Measurements from ENCODE around the gene IST1. TPM values are rescaled to one million over a fixed set of nuclear protein-coding genes. Genes with fewer than 3 reads are reported as not detected.
A peak's percentile ranks its signal among the peaks of the same experiment; 100 is the strongest.

The IST1 gene
- total RNA-seq (2014; rRNA removed; shearing (Covaris generic)) = 267 and 292 TPM in 2 replicates

DNA sequence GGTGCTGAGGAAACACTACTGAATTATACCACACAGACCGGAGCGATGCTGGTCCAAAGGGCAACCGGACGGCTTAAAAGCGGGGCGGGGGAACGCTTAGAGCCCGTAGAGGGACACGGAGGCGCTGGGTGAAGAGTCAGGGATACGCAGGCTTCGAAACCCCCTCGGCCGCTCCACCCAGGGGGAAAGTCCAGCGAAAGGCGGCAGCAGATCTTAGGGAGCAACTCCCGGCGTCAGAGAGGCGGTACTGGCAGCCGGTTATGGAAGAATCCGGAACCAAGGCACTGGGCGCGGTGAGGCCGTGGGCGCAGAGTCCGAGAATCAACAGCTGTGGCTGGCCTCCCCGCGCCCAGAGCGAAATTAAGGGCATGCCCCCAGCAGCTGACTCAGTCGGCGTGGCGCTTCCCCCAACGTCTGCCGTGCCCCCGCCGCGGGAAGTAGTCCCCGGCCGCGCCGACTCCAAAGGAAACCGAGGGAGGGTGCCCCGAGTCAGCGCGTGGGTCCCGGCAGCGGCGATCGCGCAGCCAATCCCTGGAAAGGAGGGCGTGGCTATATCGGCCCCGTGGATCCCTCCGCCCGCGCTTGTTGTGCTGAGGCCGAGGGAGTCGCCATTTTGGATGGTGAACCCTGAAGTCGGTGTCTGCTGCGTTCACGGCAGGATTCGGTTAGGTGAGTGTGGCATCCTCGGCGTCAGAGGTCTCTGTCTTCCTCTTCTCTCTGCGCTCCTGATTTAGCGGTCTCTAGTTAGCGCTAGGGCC, at the start of gene IST1:
Gene IST1, plus strand, starts transcription at position 611 of the 758 bp plus-strand sequence. CDS start 20,110 bp downstream, outside the sequence.
- DNase-seq = peak; percentile 98

DNA sequence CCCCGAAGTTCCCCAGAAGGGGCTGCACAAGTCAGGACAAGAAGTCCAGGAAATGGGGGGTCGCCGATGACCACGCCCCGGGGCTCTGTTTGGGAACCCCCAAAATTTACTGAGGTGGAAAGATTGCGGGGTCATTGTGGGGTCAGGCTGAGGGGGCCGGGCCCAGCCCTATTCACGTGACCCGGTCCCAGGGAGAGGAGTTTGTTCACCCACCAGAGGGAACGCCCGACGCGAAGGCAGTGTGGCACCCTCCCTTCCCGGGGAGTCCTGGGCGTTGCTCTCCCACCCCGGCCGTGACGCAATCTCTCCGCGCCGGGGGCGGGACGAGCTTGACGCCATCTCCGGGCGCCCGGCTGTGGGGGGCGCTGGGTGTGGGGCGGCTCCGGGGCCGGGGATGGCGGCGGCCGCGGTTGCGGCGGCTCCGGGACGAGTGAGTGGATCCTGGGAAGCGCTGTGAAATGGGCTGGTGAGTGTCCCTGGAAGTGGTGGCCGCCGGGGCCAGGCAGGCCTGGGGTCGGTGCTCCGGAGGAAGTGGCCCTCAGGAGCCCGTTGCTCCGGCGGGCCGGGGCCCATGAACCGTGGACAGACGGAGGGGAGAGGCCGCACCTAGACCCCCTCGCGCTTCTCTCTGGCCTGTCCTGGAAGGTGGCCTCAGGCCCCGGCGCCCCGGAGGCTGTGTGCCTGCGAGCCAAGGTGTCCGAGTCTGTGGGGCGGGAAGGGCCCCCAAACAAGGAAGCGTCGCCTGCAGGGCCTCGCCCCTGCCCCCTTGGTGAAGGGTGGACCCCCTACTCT, 49.5 kb upstream of the IST1 start, which contains the start of gene ATXN1L:
Gene ATXN1L, plus strand, starts transcription at position 338 of the 792 bp plus-strand sequence. CDS start 3,765 bp downstream, outside the sequence.
- Histone ChIP-seq H3K36me3 (replicated peaks; ENCODE audit: control insufficient read depth, insufficient read depth, low read length) (peaks cover 11% of the 10 kb centered on the region), H3K4me3 (ENCODE audit: insufficient read depth, low read depth, low read length) (peak within 1 kb of the TSS; percentile 95), H3K27me3 (ENCODE audit: control insufficient read depth, insufficient read depth, low read length) (no peaks in the 10 kb centered on the region)
- peak; percentile 99 for DNase-seq

More for the DNA sequence above, at the start of gene IST1:
- peak within 1 kb of the TSS; percentile 100 for H3K4me3 ChIP-seq (ENCODE audit: insufficient read depth, low read depth, low read length)
- H3K27me3 ChIP-seq (ENCODE audit: control insufficient read depth, insufficient read depth, low read length) = no peaks in the 10 kb centered on the region
- H3K36me3 ChIP-seq (replicated peaks; ENCODE audit: control insufficient read depth, insufficient read depth, low read length) = no peaks in the 10 kb centered on the region

DNA sequence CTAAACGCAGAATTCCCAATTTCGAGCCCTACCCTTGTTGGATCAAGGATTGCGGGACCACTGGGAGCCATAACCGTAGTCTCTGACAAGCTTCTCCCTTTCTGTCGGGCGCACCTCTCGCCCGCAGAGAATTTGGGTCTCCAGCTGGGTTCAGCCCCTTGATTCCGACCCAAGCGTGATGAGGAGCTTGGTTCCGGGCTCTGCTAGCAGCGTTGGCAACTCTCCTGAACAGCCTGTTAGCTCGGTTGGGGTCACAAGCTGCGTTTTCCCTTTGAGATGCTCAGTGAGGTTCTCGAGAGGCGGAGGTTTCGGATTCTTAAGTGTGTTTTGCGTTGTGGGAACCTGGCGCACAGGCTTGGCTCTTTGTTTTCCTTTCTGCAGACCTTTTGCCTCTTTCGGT, 48.9 kb upstream of the IST1 start:
- Histone ChIP-seq H3K27me3 (ENCODE audit: control insufficient read depth, insufficient read depth, low read length) (no peaks in the 10 kb centered on the region), H3K4me3 (ENCODE audit: insufficient read depth, low read depth, low read length) (peak overlapping the region; percentile 95), H3K36me3 (replicated peaks; ENCODE audit: control insufficient read depth, insufficient read depth, low read length) (peaks cover 12% of the 10 kb centered on the region)
- DNase-seq = peak; percentile 59

DNA sequence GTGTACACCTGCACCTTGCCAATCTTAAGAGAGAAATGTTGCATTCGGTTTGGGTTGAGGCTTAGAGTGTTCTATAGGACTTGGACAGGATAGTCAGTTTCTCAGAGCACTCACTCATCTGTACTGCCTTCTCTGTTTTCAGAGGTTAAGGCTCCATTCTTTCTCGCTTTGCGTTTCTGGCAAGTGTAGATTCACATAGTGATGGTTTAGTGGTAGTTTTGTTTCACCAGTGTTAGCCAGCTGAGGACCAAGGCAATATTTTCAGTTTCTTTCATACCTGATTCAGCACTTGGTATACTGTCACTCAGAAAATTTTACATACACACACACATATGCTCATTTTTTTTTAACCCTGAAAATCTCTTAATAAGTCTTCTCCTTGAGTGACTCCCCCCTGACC, 48.2 kb upstream of the IST1 start:
- Histone ChIP-seq H3K36me3 (replicated peaks; ENCODE audit: control insufficient read depth, insufficient read depth, low read length) (peaks cover 14% of the 10 kb centered on the region), H3K4me3 (ENCODE audit: insufficient read depth, low read depth, low read length) (peak overlapping the region; percentile 95), H3K27me3 (ENCODE audit: control insufficient read depth, insufficient read depth, low read length) (no peaks in the 10 kb centered on the region)
- DNase-seq = no peak

DNA sequence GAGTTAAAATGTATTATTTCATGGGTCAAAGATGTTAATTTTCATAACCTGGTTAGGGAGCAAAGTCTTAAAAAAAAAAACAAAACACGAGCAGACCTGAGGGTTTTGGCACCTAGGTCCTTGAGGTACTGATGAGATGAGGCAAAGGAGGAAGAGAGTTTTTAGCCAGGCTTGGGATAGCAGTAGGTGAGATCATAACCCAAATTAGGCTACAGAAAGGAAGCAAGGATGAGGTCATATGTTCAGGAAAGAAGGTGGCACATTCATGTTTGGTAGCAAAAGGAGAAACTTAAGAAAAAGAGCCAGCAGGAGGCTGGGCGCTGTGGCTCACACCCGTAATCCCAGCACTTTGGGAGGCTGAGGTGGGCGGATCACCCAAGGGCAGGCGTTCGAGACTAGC, 46.7 kb upstream of the IST1 start:
- Histone ChIP-seq H3K27me3 (ENCODE audit: control insufficient read depth, insufficient read depth, low read length) (no peaks in the 10 kb centered on the region), H3K4me3 (ENCODE audit: insufficient read depth, low read depth, low read length) (no peak overlapping the region), H3K36me3 (replicated peaks; ENCODE audit: control insufficient read depth, insufficient read depth, low read length) (peaks cover 14% of the 10 kb centered on the region)
- no peak for DNase-seq

DNA sequence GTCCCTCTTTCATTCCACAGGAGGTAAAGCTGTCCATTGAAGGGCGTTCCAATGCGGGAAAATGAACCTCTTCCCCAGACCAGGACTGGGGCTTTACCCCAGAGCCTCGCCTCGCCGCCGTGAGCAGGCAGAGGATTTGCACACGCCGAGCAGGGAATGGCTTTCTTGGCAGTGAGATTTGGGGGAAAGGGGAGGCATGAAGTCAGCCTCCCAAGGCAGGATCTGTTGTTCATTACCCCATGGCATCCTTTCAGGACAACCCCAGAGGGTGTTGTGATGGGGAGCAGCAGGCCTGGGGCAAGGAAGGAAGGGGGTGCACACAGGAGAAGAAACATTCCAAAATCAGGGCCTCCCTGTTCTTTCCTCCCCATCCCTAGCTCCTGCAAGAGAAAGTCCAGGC, 43.6 kb upstream of the IST1 start:
- no peak overlapping the region for H3K4me3 ChIP-seq (ENCODE audit: insufficient read depth, low read depth, low read length)
- H3K27me3 ChIP-seq (ENCODE audit: control insufficient read depth, insufficient read depth, low read length) = no peaks in the 10 kb centered on the region
- DNase-seq = no peak
- H3K36me3 ChIP-seq (replicated peaks; ENCODE audit: control insufficient read depth, insufficient read depth, low read length) = peaks cover 14% of the 10 kb centered on the region

DNA sequence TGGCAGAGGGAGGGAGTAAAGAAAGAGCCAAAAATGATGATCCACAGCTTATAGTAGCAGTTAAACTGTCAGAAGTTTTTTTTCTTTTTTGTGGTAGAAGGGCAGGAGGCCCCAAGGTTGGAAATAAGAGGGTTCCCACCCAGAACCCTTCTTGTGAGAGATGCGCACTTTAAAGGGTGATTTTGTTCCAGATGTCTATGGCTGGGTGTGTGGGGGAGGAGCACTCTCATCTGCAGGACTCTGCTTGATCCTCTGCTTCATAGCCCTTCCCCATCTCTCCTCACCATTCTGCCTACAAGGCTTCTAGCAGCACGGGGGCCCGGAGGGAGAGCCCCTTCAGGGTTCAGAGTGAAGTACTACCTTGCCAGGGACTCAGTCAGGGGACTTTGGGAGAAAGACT, 43.2 kb upstream of the IST1 start:
- Histone ChIP-seq H3K36me3 (replicated peaks; ENCODE audit: control insufficient read depth, insufficient read depth, low read length) (peaks cover 14% of the 10 kb centered on the region), H3K27me3 (ENCODE audit: control insufficient read depth, insufficient read depth, low read length) (no peaks in the 10 kb centered on the region), H3K4me3 (ENCODE audit: insufficient read depth, low read depth, low read length) (no peak overlapping the region)
- DNase-seq = no peak

DNA sequence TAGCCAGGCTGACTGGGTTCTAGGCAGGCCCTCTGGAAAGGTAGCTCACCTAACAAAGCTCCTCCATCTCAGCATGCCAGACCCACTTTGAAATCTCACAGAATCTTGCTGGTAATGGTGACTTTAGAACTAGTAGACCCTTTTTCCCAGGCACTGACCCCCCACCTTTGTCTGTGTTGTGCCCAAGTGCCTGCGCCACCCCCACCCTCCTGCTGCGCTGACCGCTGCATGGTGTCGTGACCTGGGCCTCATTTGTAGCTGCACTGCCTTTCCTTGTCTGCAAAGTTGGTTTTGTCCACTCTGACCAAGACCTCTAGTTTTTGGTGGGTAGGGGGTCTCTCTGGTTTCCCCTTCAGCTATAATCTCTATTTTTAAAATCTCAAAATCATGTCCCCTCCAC, 42.8 kb upstream of the IST1 start:
- H3K36me3 ChIP-seq (replicated peaks; ENCODE audit: control insufficient read depth, insufficient read depth, low read length) = peaks cover 14% of the 10 kb centered on the region

DNA sequence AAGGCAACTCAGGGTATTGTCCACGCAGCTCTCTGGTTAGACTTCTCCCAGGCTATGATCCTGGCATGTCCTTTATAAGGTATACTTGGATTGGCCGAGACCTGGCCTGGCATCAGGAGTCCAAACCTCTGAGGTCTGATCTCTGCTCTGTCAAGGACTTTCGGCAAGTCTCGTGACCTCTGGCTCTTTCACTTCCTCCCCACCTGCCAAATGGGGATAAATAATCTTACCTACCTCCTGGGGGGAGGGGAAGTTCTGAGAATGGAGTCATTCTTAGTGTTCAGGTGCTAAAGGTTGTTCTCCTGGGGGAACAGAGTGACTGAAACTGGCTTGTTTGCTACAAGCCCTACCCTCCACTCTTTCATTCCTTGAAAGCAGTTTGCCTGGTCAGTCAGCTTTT, 41.9 kb upstream of the IST1 start:
- Histone ChIP-seq H3K4me3 (ENCODE audit: insufficient read depth, low read depth, low read length) (no peak overlapping the region), H3K36me3 (replicated peaks; ENCODE audit: control insufficient read depth, insufficient read depth, low read length) (peaks cover 14% of the 10 kb centered on the region), H3K27me3 (ENCODE audit: control insufficient read depth, insufficient read depth, low read length) (no peaks in the 10 kb centered on the region)
- DNase-seq = no peak

More for the DNA sequence above, 42.8 kb upstream of the IST1 start:
- Histone ChIP-seq H3K4me3 (ENCODE audit: insufficient read depth, low read depth, low read length) (no peak overlapping the region), H3K27me3 (ENCODE audit: control insufficient read depth, insufficient read depth, low read length) (no peaks in the 10 kb centered on the region)
- no peak for DNase-seq

DNA sequence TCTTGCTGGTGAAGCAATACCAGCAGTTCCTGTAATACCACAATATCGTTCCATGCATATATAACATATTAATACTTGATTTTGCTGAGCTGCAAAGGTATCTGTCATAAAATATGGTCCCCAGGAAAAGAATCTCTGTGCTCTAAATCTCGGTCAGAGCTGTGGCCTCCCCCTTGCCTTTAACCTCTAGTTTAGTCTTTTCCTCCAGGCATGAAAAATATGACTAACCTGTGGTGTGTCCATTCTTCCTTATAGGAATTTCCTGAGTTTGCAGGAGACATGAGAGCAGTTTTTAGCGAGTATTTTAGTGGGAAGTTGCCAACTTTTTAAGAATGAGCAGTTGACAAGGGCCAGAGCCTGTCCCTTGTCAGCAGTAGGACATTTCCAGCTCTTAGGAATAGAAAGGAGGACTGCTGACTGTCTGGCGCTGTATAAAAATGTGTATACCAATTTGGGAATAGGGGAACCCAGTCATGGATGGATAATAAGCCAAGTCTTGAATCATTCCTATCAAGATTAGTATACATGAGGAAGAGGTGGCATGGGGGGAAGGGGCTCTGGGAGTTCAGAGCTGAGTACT, 40.9 kb upstream of the IST1 start:
- H3K4me3 ChIP-seq (ENCODE audit: insufficient read depth, low read depth, low read length) = no peak overlapping the region
- peaks cover 11% of the 10 kb centered on the region for H3K36me3 ChIP-seq (replicated peaks; ENCODE audit: control insufficient read depth, insufficient read depth, low read length)
- no peak for DNase-seq
- no peaks in the 10 kb centered on the region for H3K27me3 ChIP-seq (ENCODE audit: control insufficient read depth, insufficient read depth, low read length)

DNA sequence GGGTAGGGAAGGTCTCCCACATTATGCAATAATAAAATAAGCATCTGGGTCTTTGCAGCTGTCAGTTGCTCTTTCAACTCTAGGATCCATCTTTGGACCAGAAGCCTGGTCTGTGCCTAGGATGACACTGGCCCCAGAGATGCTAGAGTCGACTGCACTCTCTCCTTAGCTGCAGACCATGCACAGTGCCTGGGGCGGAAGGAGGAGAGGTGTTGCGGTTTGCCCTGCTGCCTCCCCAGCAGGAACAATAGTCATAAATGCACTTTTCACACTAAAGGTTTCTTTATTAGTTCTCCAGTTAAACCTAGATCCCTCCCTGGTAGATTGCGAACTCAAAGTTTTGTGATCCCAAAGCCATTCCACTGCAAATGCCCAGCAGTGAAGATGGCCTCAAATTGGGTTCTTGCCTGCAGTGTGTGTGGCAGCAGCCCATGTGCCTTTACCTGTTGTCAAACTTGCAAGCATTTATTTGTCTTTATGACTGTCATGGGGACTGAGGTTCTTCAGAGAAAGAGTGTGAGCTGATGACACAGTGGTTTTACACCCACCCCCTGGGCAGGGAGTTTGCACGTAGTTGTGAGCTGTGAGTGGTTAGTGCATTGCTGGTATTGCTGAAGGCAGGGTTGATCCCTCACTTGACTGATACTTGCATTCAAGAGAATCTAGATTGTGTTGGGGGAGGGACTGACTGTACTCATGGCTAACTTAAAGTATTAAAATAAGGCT, 39.2 kb upstream of the IST1 start:
- H3K4me3 ChIP-seq (ENCODE audit: insufficient read depth, low read depth, low read length) = no peak overlapping the region
- no peaks in the 10 kb centered on the region for H3K27me3 ChIP-seq (ENCODE audit: control insufficient read depth, insufficient read depth, low read length)
- no peak for DNase-seq
- peaks cover 3% of the 10 kb centered on the region for H3K36me3 ChIP-seq (replicated peaks; ENCODE audit: control insufficient read depth, insufficient read depth, low read length)

DNA sequence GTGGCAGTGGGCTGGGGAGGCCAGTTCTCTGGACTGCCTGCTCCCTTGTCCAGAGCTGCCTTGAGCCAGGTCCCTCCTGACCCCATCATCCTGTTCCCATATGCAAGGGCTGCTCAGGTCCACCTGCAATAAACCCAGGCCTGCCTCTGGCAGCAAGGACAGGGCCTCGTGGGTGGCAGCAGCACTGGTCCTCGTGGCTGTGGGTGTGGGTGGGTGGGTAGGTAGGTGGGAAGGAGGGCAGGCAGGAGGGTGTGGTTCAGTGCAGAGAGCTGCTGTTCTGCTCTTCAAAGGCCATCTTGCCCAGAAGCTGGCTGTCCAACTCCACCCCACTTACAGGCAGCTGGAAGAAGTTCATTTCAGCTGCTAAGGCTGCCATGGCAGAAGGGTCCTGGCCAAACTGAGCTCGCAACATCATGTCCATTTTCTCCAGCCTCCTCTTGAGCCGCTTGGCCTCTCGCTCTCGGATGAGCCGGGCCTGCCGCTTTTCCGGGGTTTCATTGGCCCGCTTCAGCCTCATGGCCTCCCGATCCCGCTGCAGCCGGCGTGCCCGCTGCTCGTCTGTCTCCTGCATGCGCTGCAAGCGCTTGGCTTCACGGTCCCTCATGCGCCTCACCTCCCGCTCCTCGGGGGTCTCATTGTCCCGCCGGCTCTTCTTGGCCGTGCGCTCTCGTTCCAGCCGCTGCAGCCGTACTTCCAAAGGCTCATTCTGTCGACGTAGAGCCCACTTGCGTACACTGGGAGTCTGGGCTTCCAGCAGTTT, 35.4 kb upstream of the IST1 start:
- H3K36me3 ChIP-seq (replicated peaks; ENCODE audit: control insufficient read depth, insufficient read depth, low read length) = peaks cover 14% of the 10 kb centered on the region
- H3K4me3 ChIP-seq (ENCODE audit: insufficient read depth, low read depth, low read length) = no peak overlapping the region
- no peaks in the 10 kb centered on the region for H3K27me3 ChIP-seq (ENCODE audit: control insufficient read depth, insufficient read depth, low read length)
- DNase-seq = no peak

DNA sequence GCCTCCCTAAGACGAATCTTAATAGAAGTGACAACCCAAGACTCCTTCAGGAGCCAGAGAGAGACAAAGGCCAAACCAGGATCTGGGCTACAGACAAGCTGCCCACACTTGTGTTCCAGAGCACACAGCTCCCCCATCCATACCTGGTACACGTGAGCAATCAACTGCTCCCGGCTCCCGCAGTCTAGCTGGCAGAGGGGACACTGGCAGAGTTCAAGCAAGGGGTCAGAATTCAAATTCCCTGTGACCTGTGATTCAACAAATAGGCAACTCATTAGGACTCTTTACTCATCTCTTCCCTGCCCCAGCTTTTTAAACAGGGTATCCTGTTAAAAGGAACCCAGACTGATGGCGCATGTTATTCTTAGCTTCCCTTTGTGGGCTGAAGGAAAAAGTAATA, 31.3 kb upstream of the IST1 start:
- Histone ChIP-seq H3K36me3 (replicated peaks; ENCODE audit: control insufficient read depth, insufficient read depth, low read length) (peaks cover 17% of the 10 kb centered on the region), H3K27me3 (ENCODE audit: control insufficient read depth, insufficient read depth, low read length) (no peaks in the 10 kb centered on the region), H3K4me3 (ENCODE audit: insufficient read depth, low read depth, low read length) (no peak overlapping the region)
- DNase-seq = no peak
